ENCODE measurements around the gene DIPK1B.

The DIPK1B gene

DNA sequence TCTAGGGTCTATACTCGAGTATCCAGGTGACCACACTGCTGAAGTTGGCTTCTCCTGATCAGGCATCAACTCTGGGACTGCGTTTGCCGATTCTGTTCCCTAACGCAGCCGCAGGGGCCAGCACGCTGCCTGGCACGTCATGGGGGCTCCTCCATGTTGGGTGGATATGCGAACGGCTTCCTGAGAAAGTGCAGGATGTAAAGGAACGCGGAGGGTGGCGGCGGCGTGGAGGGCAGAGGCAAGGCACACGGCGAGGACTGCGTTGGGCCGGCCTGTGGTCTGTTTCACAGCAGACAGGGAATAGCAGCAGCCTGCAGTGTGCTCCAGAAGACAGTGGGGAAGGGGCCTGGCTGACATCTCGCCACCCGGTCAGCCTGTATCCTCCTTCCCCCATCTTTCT, 26.6 kb downstream of the DIPK1B start:
- no peak for DNase-seq (ENCODE audit: low read depth in 2 of 2)

DNA sequence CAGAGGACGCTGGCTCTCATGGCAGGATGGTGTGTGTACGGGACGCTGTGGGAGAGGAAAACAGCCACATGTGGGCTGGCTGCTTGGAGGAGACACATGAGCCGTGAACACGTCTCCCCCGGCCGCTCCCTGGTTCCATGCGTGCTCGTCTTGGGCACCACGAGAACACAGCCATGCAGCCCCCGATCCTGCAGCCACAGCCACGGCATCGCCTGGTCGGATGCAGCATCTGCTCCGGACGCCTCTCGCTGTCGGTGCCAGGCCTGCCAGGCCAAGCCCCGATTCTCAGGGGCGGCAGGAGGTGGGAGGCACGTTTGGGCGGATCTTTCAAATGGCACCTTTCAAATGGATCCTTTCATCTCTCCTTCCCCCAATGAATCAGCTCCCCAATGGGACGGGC, 27.1 kb downstream of the DIPK1B start:
- DNase-seq (ENCODE audit: low read depth in 2 of 2) = no peak

DNA sequence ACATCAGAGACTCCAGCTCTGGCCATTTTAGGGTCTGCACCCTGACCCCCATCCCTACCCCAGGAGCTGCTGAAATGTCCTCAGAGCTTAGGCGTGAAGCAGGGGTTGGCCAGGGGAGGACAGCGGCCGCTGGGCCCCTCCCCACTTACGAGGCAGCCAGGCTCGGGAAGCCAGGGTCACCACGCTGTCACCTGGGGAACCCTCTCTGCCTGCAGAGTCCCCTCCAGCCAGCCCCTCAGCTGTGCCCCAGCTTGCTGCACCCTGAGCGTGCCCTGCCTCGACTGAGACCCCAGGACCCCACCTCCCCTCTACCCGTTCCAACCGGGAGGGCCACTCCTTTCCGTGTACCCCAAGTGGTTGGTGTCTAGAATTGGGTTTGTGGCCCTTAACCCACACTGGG, 27.7 kb downstream of the DIPK1B start:
- DNase-seq (ENCODE audit: low read depth in 2 of 2) = no peak

DNA sequence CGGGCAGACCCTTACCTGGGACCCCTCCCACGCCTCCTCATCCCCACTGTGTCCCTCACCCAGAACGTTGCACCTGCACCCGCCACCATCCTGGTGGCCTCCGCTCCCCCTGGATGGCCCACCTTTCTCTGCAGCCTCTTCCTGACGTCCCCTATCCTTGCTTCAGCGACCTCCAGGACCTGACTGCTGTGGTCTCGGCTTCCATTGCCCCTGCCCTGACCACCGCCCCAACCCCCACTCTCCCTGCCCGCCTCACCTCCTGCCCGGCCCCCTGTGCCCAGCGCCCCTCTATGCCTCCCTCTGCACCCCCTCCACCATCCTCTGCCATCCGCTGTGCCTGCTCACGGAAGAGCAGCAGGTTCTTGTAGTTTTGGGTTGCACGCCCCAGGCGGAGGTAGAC, 28.1 kb downstream of the DIPK1B start:
- DNase-seq (ENCODE audit: low read depth in 2 of 2) = no peak

DNA sequence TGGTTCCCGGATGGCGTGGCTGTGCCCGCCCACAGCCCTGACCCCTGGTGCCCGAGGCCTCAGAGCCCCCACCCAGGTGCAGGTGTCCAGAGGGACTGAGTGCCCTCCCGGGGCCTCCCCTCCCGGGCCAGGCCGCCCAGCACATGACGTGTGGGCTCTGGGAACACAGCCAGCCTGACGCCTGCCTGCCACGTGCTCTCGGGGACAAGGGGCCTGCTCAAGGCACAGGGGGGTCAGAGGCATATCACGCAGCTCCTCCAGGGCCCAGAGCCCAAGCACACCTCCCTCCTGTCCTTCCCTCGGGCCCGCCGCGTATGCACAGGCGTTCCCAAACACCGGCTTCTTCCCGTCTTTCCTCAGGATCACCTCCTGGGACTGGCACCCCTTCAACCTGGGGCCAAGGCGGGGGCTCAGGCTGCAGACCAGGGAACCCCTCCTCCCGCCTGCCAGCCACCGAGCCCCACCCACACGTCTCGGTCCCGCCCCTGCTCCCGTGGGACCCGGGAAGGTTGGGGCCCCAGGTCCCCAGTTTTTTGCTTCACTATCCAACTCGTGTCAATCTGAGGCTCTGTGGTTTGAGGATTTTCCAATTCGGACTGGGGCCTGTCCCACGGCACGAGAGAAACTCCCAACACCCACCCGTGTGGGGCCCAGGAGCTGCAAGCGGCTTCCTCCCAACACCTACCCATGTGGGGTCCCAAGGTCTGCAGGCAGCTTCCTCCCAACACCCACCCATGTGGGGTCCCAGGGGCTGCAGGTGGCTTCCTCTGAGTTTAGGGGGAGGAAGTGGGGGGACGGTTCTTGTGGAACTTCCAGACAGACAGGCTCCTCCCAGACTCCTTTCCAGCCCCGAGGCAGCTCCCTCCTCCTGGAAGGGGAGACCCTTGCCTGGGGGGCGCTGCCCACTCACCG, 28.9 kb downstream of the DIPK1B start:
- DNase-seq (ENCODE audit: low read depth in 2 of 2) = no peak

DNA sequence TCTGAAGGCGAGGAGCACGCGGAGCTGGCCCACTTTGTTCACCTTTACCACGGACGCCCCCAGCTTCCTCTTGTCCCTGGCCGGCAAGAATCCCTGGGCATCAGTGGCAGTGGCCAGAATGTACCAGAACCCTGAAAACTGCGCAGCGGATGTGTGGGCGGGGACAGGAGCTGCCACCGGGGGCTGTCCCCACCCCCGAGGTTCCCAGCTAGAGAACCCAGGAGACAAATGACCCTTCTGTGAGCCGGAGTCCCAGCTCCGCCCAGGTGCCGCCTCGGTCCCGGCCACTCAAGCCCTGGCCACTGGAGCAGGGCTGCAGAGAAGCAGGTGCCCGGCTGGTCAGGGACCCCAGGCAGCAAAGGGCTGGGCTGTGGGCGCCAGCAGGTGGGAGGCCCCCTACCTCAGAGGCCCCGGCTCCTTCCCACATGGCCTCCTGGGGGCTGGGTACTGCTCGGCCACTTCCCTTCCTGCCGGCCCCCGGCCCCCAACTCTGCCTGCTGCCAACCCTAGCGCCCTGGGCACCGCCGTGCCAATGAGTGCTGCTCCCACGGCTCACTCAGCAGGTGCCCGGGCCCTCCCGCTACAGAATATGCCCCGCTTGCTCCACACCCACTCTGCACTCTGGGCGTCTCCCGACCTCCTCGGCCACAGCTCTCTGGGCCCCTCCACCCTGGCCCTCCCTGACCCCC, 29.7 kb downstream of the DIPK1B start:
- no peak for DNase-seq (ENCODE audit: low read depth in 2 of 2)

DNA sequence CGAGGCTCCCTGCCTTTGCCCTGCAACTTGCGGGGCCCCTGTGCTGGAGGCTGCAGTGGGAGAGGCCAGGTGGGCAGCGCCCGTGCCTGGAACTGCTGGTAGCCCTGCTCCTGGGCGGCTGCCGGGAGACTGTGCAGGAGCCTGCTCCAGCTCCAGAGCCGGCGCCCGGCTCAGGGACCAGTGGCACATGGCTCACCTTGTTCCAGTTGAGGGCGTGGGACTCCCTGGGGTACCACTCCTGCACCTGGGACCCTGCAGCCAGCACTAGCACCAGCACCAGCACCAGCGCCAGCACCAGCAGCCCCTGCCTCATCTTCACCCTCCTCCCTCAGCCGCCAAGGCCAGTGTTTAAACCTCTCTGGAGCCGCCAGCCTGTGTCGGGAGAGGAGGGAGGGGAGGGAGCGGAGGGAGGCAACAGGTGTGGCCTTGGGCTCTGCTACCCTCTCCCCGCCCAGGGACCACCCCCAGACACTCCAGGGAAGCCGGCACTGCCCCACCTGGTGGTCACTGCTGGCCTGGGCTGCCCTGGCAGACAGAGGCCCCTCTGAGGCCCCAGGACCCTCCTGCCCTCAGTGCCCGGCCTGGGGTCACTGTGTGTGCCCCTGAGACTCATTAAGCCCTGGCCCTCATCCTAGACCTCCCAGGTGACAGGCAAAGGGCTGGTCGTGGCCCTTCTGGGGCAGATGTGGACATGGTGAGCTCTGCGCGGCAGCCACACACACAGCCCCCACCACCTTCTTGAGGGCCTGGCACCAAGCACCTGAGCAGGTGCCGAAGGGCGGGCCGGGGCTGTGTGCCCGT, 30.4 kb downstream of the DIPK1B start, which contains the start of gene LCN10:
Gene LCN10 (minus strand): TSS at position 350 of the 801 bp plus-strand sequence. CDS start 37 bp downstream, at position 313.
- no peak for DNase-seq (ENCODE audit: low read depth in 2 of 2)

DNA sequence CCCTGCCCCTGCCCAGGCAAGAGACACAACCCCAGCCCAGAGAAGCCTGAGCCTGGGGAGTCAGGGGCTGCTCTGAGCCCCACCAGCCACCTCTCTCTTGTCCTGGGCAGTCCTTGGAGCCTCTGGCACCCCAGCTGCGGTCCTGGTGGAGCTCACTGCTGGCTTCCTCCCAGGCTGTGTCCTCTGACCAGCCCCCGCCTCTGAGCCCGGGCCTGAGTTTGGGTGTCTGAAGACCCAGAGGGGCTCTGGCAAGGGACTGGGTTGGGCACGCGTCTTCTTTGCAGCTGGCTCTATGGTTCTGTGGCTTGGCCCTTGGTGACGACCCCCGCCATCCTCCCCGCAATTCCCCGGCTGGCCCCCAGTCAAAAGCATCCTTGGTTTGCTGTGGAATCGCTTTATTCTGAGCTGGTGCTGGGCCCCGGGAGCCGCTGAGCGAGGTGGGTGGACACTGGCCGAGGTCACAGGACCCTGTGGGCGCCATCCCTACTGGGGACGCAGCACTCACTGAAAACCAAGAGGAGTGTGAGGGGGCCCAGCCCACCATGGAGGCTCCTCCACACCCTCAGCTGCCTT, 31.4 kb downstream of the DIPK1B start:
- DNase-seq (ENCODE audit: low read depth in 2 of 2) = no peak

DNA sequence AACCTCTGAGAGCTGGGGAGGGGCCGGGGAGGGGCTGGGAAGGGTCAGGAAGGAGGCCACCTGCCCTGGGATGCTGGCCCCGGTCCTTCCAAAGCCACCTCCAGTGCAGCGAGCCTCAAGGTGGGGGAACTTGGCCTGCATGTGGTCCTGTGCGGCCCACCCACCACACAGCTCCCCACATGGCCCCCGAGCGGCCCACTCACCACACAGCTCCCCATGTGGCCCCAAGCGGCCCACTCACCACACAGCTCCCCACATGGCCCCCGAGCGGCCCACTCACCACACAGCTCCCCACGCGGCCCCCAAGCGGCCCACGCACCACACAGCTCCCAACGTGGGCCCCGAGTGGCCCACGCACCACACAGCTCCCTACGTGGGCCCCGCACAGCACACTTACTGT, 32.4 kb downstream of the DIPK1B start:
- DNase-seq (ENCODE audit: low read depth in 2 of 2) = no peak

DNA sequence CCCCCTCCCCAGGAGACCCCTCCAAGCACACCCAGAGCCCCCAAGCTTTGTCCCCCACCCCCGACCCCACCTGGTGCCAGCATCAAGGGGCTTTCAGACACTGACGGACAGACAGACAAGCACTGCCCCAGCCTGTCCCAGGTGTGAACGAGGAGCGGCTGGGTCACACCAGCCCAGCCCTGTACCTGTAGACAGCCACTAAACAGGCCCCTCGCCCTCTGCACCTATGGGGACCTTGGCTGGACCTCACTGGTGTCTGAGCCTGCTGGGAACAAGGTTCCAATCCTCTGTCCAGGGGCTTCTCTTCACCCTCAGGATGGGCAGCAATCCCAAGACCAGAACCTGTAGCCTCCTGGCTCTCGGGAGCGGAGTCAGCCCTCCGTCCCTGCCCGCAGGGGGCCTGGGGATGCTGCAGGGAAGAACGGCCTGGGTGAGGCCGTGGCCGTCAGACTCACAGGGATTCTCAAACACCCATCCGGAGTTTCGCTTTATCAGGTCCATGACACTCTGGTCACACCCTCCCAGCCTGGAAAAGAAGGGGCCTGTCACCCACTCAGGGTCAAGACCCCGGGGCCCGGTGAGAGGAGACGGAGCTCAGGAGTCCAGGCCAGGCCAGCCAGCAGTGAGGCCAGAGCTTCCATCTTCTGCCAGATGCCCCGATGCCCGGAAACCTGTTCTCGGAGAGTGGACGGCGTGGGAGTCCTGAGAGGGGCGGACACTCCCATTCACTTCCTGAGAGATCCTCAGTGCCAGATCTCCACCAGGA, 33.2 kb downstream of the DIPK1B start:
- no peak for DNase-seq (ENCODE audit: low read depth in 2 of 2)

DNA sequence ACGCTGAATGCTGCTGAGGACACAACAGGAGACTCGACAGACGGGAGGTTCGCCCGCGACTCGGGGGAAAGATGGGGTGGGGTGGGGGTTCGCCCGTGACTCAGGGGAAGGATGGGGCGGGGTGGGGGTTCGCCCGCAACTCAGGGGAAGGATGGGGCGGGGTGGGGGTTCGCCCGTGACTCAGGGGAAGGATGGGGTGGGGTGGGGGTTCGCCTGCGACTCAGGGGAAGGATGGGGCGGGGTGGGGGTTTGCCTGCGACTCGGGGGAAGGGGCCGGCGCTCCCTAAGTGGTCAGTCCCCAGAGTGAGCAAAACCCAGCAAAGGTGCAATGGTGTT, 33.8 kb downstream of the DIPK1B start:
- no peak for DNase-seq (ENCODE audit: low read depth in 2 of 2)

DNA sequence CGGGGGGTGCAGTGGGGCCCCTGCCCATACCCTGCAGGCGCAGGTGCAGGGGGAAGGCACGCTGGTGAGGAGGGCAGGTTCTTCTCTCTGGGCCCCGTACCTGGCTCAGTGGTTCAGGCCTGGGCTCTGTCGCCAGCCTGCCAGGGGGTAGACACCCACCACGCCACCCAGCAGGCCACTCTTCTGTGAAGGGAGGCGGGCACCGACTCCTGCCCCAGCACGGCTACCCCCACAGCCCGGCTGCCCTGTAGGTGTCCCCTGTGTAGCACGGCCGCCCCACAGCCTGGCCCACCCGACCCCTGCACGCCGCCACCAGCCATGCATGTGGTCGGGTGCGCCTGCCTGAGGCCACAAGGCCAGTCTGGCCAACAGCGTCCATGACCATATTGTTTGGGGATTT, 34.2 kb downstream of the DIPK1B start:
- no peak for DNase-seq (ENCODE audit: low read depth in 2 of 2)

DNA sequence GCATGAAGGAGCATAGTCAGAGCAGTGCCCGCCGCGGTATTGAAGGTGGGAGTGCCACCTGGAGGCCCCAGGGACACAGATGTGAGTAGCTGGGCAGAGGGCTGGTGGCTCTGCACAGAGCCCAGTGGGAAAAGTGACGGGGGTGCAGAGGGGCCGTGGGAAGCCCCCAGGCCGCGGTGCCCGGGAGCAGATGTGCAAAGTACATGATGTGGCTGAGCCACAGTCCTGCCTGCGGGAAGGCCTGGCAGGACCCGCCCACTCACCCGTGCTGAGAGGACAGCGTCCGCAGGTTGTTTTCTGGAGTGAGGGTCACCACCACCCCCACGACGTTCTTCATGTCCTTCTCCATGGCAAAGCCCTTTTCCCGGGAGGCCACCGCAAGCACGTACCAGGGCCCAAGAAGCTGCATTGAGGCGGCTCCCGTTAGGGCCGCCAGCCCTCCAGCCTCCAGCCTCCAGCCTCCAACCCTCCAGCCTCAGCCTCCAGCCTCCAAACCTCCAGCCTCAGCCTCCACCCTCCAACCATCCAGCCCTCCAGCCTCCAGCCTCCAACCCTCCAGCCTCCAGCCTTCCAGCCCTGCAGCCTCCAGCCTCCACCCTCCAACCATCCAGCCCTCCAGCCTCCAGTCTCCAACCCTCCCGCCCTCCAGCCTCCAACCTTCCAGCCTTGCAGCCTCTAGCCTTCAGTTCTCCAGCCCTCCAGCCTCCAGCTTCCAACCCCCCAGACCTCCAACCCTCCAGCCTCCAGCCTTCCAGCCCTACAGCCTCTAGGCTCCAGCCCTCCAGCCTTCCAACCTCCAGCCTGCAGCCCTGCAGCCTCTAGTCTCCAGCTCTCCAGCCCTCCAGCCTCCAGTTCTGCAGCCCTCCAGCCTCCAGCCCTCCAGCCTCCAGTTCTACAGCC, 35.0 kb downstream of the DIPK1B start:
- DNase-seq (ENCODE audit: low read depth in 2 of 2) = no peak

DNA sequence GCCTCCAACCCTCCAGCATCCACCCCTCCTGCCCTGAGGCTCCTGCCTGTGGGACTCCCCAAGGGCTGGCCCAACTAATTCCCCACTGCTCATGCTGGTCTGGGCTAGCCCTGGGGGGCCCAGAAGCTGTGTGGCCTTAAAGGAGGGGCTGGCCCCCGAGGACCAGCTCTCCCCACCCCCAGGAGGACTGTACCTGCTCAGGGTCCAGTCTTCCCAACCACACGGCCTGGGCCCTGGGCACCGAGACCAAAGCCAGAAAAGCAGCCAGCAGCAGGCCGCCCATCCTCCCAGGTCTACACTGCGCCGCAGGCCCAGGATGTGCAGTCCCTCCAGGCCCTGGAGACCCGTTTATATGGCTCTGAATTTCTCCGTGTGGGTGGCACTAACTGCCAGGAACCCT, 35.8 kb downstream of the DIPK1B start, which contains the start of gene LCN6:
Gene LCN6 (minus strand): TSS at position 325 of the 400 bp plus-strand sequence. CDS start 42 bp downstream, at position 283.
- no peak for DNase-seq (ENCODE audit: low read depth in 2 of 2)

DNA sequence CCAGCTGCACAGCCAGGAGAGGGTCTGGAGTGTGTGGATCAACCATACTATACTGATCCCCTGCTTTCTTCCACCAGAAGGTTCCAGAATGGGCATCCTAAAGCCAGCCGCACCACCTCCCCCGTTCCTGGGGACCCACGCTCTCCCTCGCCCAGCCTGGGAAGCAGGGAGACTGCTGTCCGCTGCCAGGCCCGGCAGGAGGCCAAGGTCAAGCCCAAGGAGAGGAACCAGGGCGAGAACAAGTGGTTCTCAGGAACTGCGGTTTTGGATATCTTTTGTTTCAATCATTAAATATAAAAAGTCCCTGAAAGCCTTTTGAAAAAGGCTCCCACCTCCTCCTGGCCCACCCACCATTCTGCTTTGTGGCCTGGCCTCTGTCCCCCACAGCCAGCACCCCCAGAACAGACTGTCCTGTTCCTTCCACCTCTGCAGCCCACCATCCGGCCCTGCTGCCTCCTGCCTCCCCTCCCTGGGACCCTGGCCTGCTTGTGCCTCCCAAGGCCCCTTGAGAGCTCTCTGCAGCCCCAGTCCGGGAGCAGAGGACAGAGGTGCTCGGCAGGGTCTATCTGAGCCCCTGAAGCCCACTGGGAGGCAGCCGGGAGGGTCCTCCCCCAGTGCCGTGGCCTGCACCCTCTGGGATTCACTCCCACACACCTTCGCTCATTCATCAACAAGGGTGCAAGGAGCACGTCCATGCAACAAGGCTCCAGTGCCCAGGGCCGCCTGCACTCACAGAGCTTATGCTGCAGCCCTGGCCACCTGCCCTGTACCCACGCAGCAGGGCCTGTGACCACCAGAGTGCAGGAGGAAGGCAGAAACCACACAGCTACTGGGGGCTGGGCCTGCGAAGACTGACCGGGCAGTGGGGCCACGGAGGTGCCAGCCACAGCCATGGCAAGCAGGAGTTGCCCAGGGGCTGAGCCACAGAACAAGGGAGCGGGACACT, 36.6 kb downstream of the DIPK1B start:
- DNase-seq (ENCODE audit: low read depth in 2 of 2) = no peak

DNA sequence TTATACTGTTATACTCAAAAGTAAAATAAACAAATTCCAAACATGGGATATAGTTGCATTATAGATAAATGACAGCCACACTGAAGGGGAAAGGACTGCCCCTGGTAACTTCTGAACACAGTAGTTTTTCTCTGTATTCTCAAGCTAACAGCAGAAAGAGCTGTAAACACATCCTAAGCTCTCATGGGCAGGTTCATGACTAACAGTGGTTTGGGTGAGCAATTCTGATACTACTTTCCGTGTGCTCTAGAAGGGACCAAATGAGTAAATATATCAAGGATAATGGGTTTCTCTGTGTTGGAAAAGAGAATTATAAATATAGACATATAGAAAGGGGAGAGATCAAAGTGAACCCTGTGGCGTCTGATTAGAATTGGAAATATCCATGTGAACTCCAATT, 38.2 kb downstream of the DIPK1B start:
- DNase-seq (ENCODE audit: low read depth in 2 of 2) = no peak

DNA sequence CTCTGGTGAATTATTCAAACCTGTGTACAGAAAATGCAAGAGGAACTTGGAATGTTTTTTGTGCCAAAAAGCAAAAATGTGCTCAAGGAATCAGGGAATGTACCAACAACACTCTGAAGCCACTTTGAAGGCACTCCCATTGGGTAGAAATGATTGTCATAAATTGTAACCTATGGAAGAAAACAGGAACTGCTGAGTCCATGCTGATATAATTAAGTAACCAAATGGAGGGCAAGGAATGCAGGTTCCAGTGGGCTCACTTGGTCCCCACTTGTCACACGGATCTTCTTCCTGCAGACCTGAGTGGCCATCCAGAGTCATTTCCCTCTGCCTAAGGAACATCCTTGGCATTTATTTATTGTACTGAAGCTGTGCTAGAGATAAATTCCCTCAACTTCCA, 38.9 kb downstream of the DIPK1B start:
- no peak for DNase-seq (ENCODE audit: low read depth in 2 of 2)

DNA sequence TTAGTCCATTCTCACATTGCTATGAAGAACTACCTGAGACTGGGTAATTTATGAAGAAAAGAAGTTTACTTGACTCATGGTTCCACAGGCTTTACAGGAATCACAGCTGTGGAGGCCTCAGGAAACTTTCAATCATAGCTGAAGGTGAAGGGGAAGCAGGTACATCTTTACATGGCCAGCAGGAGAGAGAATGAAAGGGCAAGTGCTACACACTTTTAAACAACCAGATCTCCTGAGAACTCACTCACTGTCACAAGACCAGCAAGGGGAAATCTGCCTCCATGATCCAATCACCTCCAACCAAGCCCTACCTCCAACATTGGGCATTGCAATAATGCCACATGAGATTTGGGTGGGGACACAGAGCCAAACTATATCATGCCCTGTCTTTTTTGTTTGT, 39.4 kb downstream of the DIPK1B start:
- DNase-seq (ENCODE audit: low read depth in 2 of 2) = no peak

Measured in activated CD8-positive, alpha-beta memory T cell treated with anti-CD3 and anti-CD28 coated beads for 4 hours (primary cell).